ENCODE measurements around the gene PRRX2.

Gene PRRX2

GRCh38 chr9:129682381-129682780 is 16.9 kb downstream of the PRRX2 start:
- no peak for DNase-seq

- no peak for DNase-seq
Observed at GRCh38 chr9:129685220-129685932, 19.9 kb downstream of the PRRX2 start.

- DNase-seq: no peak
Observed at GRCh38 chr9:129685933-129686259, 20.4 kb downstream of the PRRX2 start.

- DNase-seq: no peak
Observed at GRCh38 chr9:129686736-129687135, 21.3 kb downstream of the PRRX2 start.

GRCh38 chr9:129687391-129687790 is 21.9 kb downstream of the PRRX2 start:
- no peak for DNase-seq

GRCh38 chr9:129688285-129689043 is 23.0 kb downstream of the PRRX2 start:
- DNase-seq: no peak

GRCh38 chr9:129692534-129692933 is 27.1 kb downstream of the PRRX2 start:
- DNase-seq: no peak

- no peak for DNase-seq
Observed at GRCh38 chr9:129693741-129694140, 28.3 kb downstream of the PRRX2 start.

GRCh38 chr9:129694243-129694646 is 28.8 kb downstream of the PRRX2 start:
- DNase-seq: no peak

- no peak for DNase-seq
Observed at GRCh38 chr9:129695870-129696269, 30.4 kb downstream of the PRRX2 start.

GRCh38 chr9:129696944-129697655 is 31.7 kb downstream of the PRRX2 start:
- DNase-seq: no peak

- DNase-seq: no peak
Observed at GRCh38 chr9:129697656-129698253, 32.3 kb downstream of the PRRX2 start.

- DNase-seq: no peak
Observed at GRCh38 chr9:129698254-129698757, 32.9 kb downstream of the PRRX2 start.

GRCh38 chr9:129701054-129701453 is 35.6 kb downstream of the PRRX2 start:
- no peak for DNase-seq

- no peak for DNase-seq
Observed at GRCh38 chr9:129701549-129701948, 36.1 kb downstream of the PRRX2 start.

GRCh38 chr9:129702589-129703520 is 37.4 kb downstream of the PRRX2 start:
- no peak for DNase-seq

- DNase-seq: no peak
Observed at GRCh38 chr9:129703667-129704355, 38.4 kb downstream of the PRRX2 start.

- no peak for DNase-seq
Observed at GRCh38 chr9:129704807-129705206, 39.4 kb downstream of the PRRX2 start.

- DNase-seq: no peak
Observed at GRCh38 chr9:129708793-129709192, 43.3 kb downstream of the PRRX2 start.

- no peak for DNase-seq
Observed at GRCh38 chr9:129709438-129710168, 44.2 kb downstream of the PRRX2 start.

- DNase-seq: no peak
Observed at GRCh38 chr9:129710169-129710453, 44.7 kb downstream of the PRRX2 start.
